HFFc6 (cell line): ENCODE measurements around the gene SLC25A53. TPM values are rescaled to one million over a fixed set of nuclear protein-coding genes. Genes with fewer than 3 reads are reported as not detected.

ENCODE experiments used
- DNase-seq: peaks from one replicate; pipeline ENCODE4 v3.0.0-alpha.2; 2018
- H3K27ac Mint-ChIP-seq: 2 replicates; pipeline ENCODE4 v1.8.0; 2020; ENCODE audit warnings: mild to moderate bottlenecking, mixed read lengths
- H3K27me3 Mint-ChIP-seq: 2 replicates; pipeline ENCODE4 v1.8.0; 2021; ENCODE audit warnings: mild to moderate bottlenecking, moderate library complexity, mixed read lengths; ENCODE audit not compliant: insufficient read depth
- H3K36me3 Mint-ChIP-seq: 2 replicates; pipeline ENCODE4 v1.8.0; 2021; ENCODE audit warnings: low read depth, mixed read lengths
- H3K4me1 Mint-ChIP-seq: 2 replicates; pipeline ENCODE4 v1.8.0; 2020; ENCODE audit warnings: low read depth, mixed read lengths
- H3K4me3 Mint-ChIP-seq: 2 replicates; pipeline ENCODE4 v1.8.0; 2020; ENCODE audit warnings: mild to moderate bottlenecking, moderate library complexity, mixed read lengths
- H3K9me3 Mint-ChIP-seq: 2 replicates; pipeline ENCODE4 v1.8.0; 2020; ENCODE audit warnings: mild to moderate bottlenecking, mixed read lengths
- CTCF ChIP-seq: fragments of 200-600 bp; sonication (generic); IDR thresholded peaks from 2 replicates; pipeline ENCODE4 v1.5.0; 2021; ENCODE audit warnings: antibody characterized with exemption, mild to moderate bottlenecking
- total RNA-seq, 6 experiments: library from RNA; stranded (reverse); fragmentation: NEBNext Ultra II Directional; extraction: Animal tissue kit (Norgen Biotek cat#: 25700); gene quantifications; 2 replicates in 1 of 6; 3 replicates in 5 of 6; pipeline ENCODE4 v1.2.3, GENCODE V29; 2021

SLC25A53 gene
- total RNA-seq, 6 experiments from 2014 or later, result 4.0 to 5.9 (median 4.6) TPM

DNA sequence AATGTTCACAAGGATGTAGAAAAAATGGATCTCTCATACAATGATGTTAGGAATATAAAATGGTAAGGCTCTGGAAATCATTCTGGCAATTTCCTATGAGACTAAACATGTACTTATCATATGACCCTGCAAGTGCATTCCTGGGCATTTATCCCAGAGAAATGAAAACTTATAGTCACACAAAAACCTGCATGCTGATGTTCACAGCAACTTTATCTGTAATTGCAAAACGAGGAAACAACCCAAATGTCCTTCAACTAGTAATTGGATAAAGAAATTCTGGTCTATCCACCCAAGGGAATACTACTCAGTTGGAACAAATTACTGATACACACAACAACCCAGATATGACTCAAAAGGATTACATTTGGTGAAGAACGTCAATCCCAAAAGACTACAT is 30.0 kb downstream of the SLC25A53 start:
- Mint-ChIP-seq H3K27ac (no peak overlapping the region), H3K4me1 (peaks cover 10% of the 10 kb centered on the region), H3K36me3 (peaks cover 9% of the 10 kb centered on the region), H3K9me3 (no peaks in the 10 kb centered on the region), H3K4me3 (no peak overlapping the region), H3K27me3 (no peaks in the 10 kb centered on the region)
- no peak for TF ChIP-seq CTCF
- no peak for DNase-seq

DNA sequence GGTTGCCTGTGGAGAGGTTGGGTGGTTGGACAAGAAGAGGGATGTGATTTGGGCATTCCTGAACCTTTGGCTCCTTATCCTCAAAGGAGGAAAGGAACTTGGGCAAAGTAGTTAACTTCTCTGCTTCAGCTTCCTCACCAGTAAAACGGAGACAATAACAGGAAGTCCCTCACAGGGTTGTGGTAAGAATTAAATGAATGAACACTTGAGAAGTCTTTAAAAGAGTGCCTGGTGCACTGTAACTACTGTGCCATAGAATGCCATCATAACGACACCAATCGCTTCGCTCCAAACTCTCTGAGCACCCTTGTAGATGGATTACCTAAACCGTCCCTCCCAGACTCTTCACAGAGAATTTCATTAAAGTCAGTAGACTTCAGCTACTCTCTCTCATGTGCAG is 34.0 kb downstream of the SLC25A53 start:
- Mint-ChIP-seq H3K4me1 (no peaks in the 10 kb centered on the region), H3K36me3 (no peaks in the 10 kb centered on the region), H3K4me3 (no peak overlapping the region), H3K27ac (no peak overlapping the region), H3K27me3 (peaks cover 3% of the 10 kb centered on the region; the same call in 1 of the 2 replicates), H3K9me3 (no peaks in the 10 kb centered on the region)
- TF ChIP-seq CTCF, result no peak
- DNase-seq, result no peak

DNA sequence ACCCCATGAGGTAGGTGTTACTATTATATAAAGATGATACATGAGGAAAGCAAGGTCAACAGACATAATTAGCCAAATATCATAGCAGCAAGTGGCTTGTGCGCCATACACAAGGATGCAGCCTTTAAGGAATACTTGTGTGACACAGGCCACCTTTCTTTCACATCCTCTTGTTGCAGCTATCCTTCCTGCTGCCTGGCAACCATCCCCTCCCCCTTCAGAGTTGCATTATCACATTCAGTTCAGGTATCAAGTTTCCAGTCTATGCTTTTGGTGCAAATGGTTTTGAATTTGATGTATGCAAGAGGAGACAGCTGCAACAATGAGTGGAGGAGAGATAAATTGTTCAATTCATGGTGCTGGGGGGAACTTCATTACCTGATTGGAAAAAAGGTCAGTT is 38.0 kb downstream of the SLC25A53 start:
- no peaks in the 10 kb centered on the region for H3K4me1 Mint-ChIP-seq
- no peaks in the 10 kb centered on the region for H3K9me3 Mint-ChIP-seq
- DNase-seq, result no peak
- H3K27me3 Mint-ChIP-seq, result peaks cover 3% of the 10 kb centered on the region; the same call in 1 of the 2 replicates
- H3K4me3 Mint-ChIP-seq, result no peak overlapping the region
- TF ChIP-seq CTCF, result no peak
- H3K36me3 Mint-ChIP-seq, result no peaks in the 10 kb centered on the region
- H3K27ac Mint-ChIP-seq, result no peak overlapping the region

GRCh38 chrX:104117759-104118158 is 39.0 kb downstream of the SLC25A53 start:
- no peak for DNase-seq
- no peaks in the 10 kb centered on the region for H3K9me3 Mint-ChIP-seq
- H3K27me3 Mint-ChIP-seq, result peaks cover 3% of the 10 kb centered on the region; the same call in 1 of the 2 replicates
- no peak overlapping the region for H3K27ac Mint-ChIP-seq
- no peak overlapping the region for H3K4me3 Mint-ChIP-seq
- H3K4me1 Mint-ChIP-seq, result no peaks in the 10 kb centered on the region; the same call in 1 of the 2 replicates
- H3K36me3 Mint-ChIP-seq, result no peaks in the 10 kb centered on the region
- no peak for TF ChIP-seq CTCF

GRCh38 chrX:104113222-104113965 is 43.4 kb downstream of the SLC25A53 start:
- peak; percentile 30 for DNase-seq
- H3K4me1 Mint-ChIP-seq, result no peaks in the 10 kb centered on the region; the same call in 1 of the 2 replicates
- H3K36me3 Mint-ChIP-seq, result no peaks in the 10 kb centered on the region
- no peak overlapping the region for H3K27ac Mint-ChIP-seq
- peak; percentile 74 for TF ChIP-seq CTCF
- peak overlapping the region; percentile 88 for H3K4me3 Mint-ChIP-seq
- no peaks in the 10 kb centered on the region for H3K9me3 Mint-ChIP-seq
- peaks cover 9% of the 10 kb centered on the region; the same call in 1 of the 2 replicates for H3K27me3 Mint-ChIP-seq
